ENCODE results near the gene TCF3. TPM values are rescaled to one million over a fixed set of nuclear protein-coding genes. Genes with fewer than 3 reads are reported as not detected.

TCF3 gene
- total RNA-seq, 6 experiments from 2014 or later, result 74.9 to 102 (median 82.0) TPM

DNA sequence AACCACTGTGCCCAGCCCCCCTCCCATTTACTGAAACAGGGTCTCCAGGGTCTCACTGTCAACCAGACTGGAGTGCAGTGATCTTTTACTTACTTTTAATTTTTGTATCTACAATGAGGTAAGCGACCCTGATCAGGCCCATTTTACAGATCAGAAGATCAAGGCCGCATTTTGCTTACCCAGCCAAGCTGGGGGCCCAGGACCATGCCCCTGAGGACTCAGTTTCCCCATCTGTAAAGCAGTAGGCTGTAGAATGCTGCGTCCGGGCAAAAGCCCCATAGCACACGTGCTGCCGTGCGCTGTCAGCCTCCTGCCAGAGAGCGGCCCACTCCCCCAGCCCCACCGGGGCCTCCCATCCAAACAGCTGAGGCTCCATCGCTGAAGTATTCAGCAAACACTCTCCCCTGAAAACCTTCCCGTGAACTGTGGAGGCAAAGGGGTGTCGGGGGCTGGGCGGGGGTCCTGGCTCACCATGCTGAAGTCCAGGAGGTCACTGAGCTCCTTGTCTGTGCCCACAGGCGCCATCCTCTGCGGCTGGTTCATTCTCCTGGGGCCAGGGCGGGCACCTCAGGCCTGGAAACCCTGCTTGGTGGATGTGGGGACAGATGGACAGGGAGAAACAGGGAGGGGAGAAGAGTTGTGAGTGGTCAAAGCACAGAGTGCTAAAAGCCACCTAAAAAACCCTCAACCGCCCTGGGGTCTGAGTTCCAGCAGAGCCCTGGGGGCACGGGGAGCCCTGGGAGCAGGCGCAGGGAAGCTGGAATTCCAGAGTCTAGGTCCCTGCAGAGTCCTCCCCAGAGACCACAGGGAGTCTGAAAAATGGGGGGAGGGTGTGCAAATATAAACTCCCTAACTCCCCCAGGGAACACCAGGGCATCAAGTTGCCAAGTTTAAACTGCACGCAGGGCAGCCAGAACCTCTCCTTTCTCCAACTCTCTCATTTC, 2.4 kb downstream of the TCF3 start:
- peak overlapping the region; percentile 75 for H3K27ac Mint-ChIP-seq
- H3K36me3 Mint-ChIP-seq (ENCODE audit: low read depth), result no peaks in the 10 kb centered on the region
- H3K4me1 Mint-ChIP-seq (ENCODE audit: low read depth), result peaks cover 9% of the 10 kb centered on the region
- H3K27me3 Mint-ChIP-seq (ENCODE audit: insufficient read depth), result peaks cover 2% of the 10 kb centered on the region
- no peaks in the 10 kb centered on the region for H3K9me3 Mint-ChIP-seq
- no peak for DNase-seq
- H3K4me3 Mint-ChIP-seq, result peak overlapping the region; percentile 91
- TF ChIP-seq, protein P1, sequence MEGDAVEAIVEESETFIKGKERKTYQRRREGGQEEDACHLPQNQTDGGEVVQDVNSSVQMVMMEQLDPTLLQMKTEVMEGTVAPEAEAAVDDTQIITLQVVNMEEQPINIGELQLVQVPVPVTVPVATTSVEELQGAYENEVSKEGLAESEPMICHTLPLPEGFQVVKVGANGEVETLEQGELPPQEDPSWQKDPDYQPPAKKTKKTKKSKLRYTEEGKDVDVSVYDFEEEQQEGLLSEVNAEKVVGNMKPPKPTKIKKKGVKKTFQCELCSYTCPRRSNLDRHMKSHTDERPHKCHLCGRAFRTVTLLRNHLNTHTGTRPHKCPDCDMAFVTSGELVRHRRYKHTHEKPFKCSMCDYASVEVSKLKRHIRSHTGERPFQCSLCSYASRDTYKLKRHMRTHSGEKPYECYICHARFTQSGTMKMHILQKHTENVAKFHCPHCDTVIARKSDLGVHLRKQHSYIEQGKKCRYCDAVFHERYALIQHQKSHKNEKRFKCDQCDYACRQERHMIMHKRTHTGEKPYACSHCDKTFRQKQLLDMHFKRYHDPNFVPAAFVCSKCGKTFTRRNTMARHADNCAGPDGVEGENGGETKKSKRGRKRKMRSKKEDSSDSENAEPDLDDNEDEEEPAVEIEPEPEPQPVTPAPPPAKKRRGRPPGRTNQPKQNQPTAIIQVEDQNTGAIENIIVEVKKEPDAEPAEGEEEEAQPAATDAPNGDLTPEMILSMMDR (IDR thresholded peaks at IDR 0.05), result no peak

DNA sequence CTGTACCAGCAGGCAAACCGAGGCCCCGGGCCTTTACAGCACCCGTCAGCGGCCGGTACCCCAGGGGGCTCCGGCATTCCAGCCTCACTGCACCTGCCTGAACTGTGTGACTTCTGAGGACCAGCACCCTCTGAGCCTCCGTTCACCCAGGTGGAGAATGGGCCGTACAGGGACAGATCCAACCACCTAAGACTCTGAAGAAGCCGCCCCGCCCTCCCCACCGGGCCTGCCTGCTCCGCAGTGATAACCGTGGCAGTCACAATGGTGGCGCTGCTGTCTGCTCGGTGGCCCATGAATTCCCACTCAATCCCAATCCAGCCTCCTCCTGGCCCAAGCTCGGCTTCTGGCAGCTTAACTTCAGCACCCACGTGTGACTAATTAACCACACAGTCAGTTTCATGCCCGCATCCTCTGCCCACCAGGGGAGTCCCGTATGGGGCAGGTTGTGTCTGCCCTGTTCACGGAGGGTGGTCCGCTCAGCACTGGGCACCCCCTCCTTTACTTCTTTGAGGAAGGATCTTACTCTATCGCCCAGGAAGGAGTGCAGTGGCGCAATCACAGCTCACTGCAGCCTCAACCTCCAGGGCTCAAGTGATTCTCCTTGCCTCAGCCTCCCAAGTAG, 3.4 kb downstream of the TCF3 start:
- Mint-ChIP-seq H3K27me3 (ENCODE audit: insufficient read depth) (peaks cover 2% of the 10 kb centered on the region), H3K27ac (no peak overlapping the region), H3K9me3 (no peaks in the 10 kb centered on the region), H3K4me1 (ENCODE audit: low read depth) (peaks cover 9% of the 10 kb centered on the region), H3K4me3 (no peak overlapping the region), H3K36me3 (ENCODE audit: low read depth) (no peaks in the 10 kb centered on the region)
- DNase-seq, result no peak
- TF ChIP-seq, protein P1 (IDR thresholded peaks at IDR 0.05), result no peak

DNA sequence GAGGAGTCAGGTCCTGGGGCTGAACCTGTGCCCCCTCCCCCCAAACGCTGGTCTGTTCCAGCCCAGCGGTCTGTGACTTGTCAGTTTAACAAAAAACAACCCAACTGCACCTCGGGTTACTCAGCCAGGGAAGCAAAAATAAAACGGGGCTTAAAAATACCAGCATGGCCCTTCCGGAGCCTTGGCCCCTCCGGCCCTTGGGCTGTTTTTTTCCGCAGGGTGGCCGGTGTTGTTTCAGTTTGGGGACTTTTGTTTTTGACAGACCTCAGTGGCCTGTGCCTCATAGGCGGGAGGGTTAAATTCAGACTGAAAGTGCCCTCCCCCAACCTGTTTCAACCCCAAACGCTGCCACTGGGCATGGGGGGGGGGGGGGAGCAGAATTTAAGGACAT, 4.0 kb downstream of the TCF3 start:
- H3K4me1 Mint-ChIP-seq (ENCODE audit: low read depth), result peaks cover 9% of the 10 kb centered on the region
- H3K9me3 Mint-ChIP-seq, result no peaks in the 10 kb centered on the region
- no peaks in the 10 kb centered on the region for H3K36me3 Mint-ChIP-seq (ENCODE audit: low read depth)
- TF ChIP-seq, protein P1 (IDR thresholded peaks at IDR 0.05), result no peak
- H3K4me3 Mint-ChIP-seq, result no peak overlapping the region
- DNase-seq, result no peak
- no peak overlapping the region for H3K27ac Mint-ChIP-seq
- peaks cover 2% of the 10 kb centered on the region for H3K27me3 Mint-ChIP-seq (ENCODE audit: insufficient read depth)

DNA sequence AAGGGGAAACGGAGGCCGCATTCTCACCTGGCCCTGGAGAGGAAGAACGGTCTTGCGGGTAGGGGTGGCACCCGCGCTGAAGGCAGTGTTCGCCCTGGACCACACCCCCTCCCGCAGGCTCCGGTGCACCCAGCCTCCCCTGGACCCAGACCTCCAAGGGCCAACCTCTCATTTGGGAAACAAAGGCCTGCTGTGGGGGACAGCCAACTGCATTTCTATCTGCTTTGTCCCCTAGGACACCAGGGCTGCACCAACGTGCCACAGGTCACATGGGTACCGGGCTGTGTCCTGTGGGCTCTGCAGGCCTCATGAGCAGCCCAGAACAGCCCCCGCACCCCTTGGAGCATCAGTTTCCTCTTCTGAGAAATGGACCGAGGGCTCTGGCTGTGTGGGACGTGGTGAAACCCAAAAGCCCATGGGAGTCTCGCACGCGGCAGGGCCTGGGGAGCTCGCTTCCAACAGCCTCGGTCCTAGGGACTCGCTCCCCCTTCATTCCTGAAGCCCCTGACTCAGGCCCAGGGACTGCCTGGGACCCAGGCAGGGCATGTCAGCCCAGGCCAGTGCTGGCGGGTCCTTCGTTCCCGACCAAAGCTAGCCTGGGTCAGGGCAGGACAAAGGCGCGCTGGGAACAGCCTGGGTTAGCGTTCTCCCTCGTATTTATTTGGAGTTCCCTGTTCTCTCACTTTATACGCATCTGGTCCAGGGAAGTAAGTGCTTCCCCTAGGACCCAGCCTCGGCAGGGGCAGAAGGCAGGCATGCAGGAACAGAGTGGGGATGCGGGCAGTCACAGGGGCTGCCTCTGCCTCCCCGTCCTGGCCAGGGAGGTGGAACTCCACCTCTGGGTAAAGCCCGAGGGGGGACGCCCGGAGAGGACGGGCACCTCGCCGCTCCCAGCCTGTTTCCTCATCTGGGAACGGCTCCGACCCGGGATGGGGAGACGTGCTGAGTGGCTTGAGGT, 4.6 kb downstream of the TCF3 start:
- H3K4me3 Mint-ChIP-seq, result no peak overlapping the region
- TF ChIP-seq, protein P1 (IDR thresholded peaks at IDR 0.05), result no peak
- H3K36me3 Mint-ChIP-seq (ENCODE audit: low read depth), result peaks cover 5% of the 10 kb centered on the region; the same call in 1 of the 2 replicates
- H3K4me1 Mint-ChIP-seq (ENCODE audit: low read depth), result peaks cover 9% of the 10 kb centered on the region
- no peaks in the 10 kb centered on the region for H3K9me3 Mint-ChIP-seq
- DNase-seq, result no peak
- H3K27ac Mint-ChIP-seq, result no peak overlapping the region
- H3K27me3 Mint-ChIP-seq (ENCODE audit: insufficient read depth), result peaks cover 2% of the 10 kb centered on the region
